HG03064 (cell line): ENCODE results near the gene PPARGC1A.

Source experiments
- ATAC-seq: cut with Tn5 transposase; IDR thresholded peaks from one replicate; pipeline ENCODE4 v1.9.1; 2021; ENCODE audit warnings: low read depth; ENCODE audit not compliant: unreplicated experiment

Gene PPARGC1A

GRCh38 chr4:23847158-23847557 is 42.7 kb downstream of the PPARGC1A start:
- no peak for ATAC-seq

GRCh38 chr4:23844961-23845360 is 44.9 kb downstream of the PPARGC1A start:
- no peak for ATAC-seq

GRCh38 chr4:23839279-23839678 is 50.6 kb downstream of the PPARGC1A start:
- no peak for ATAC-seq

GRCh38 chr4:23838607-23839006 is 51.2 kb downstream of the PPARGC1A start:
- ATAC-seq = no peak

GRCh38 chr4:23838131-23838530 is 51.7 kb downstream of the PPARGC1A start:
- ATAC-seq = no peak

GRCh38 chr4:23837371-23837770 is 52.5 kb downstream of the PPARGC1A start:
- ATAC-seq = no peak

GRCh38 chr4:23835774-23836478 is 53.9 kb downstream of the PPARGC1A start:
- no peak for ATAC-seq

GRCh38 chr4:23828779-23829178 is 61.1 kb downstream of the PPARGC1A start:
- ATAC-seq = no peak

GRCh38 chr4:23828020-23828715 is 61.7 kb downstream of the PPARGC1A start:
- ATAC-seq = no peak

- no peak for ATAC-seq
These were observed 67.7 kb downstream of the PPARGC1A start for GRCh38 chr4:23822181-23822580.

GRCh38 chr4:23819041-23819511 is 70.8 kb downstream of the PPARGC1A start:
- no peak for ATAC-seq

- ATAC-seq = no peak
These were observed 71.6 kb downstream of the PPARGC1A start for GRCh38 chr4:23818097-23818885.

GRCh38 chr4:23814996-23815660 is 74.7 kb downstream of the PPARGC1A start:
- ATAC-seq = no peak

- no peak for ATAC-seq
These were observed 75.3 kb downstream of the PPARGC1A start for GRCh38 chr4:23814587-23814986.

GRCh38 chr4:23811161-23811560 is 78.7 kb downstream of the PPARGC1A start:
- ATAC-seq = no peak

GRCh38 chr4:23805450-23805851 is 84.4 kb downstream of the PPARGC1A start:
- no peak for ATAC-seq

- ATAC-seq = no peak
These were observed 100.1 kb downstream of the PPARGC1A start for GRCh38 chr4:23789762-23790161.

GRCh38 chr4:23788460-23788859 is 101.4 kb downstream of the PPARGC1A start:
- ATAC-seq = no peak

GRCh38 chr4:23788027-23788426 is 101.8 kb downstream of the PPARGC1A start:
- no peak for ATAC-seq

GRCh38 chr4:23782778-23783437 is 106.9 kb downstream of the PPARGC1A start:
- ATAC-seq = no peak
